SK-N-SH (cell line): ENCODE data around the gene AAMP. TPM values are rescaled to one million over a fixed set of nuclear protein-coding genes. Genes with fewer than 3 reads are reported as not detected.
A peak's percentile ranks its signal among the peaks of the same experiment; 100 is the strongest.

ENCODE experiments used
- CTCF ChIA-PET: fragments of 300-600, 350-600 bp; formaldehyde crosslinking; extraction: SDS; loops from one replicate; lab custom pipeline; 2021; lab: Yijun Ruan, JAX
- POLR2A ChIA-PET: fragments of 350-600 bp; sonication (Branson Sonifier 250); formaldehyde crosslinking; extraction: SDS; loops from one replicate; lab custom pipeline; 2020; ENCODE audit warnings: antibody characterized with exemption, inconsistent platforms; lab: Yijun Ruan, JAX
- DNase-seq: peaks from one replicate; pipeline ENCODE4 v3.0.0; 2012
- H2AFZ ChIP-seq: fragments of 200-600 bp; sonication (generic); 2 replicates; pipeline ENCODE4 v1.8.1; 2016; ENCODE audit warnings: antibody characterized with exemption, mild to moderate bottlenecking, low read depth
- H3F3A ChIP-seq: fragments of 200-600 bp; sonication (generic); replicated peaks from 2 replicates; pipeline ENCODE3; 2016; ENCODE audit warnings: antibody characterized with exemption, mild to moderate bottlenecking; ENCODE audit not compliant: insufficient read depth
- H3K27ac ChIP-seq, 2 experiments: fragments of 200-500 bp in 1 of 2; fragments of 200-600 bp in 1 of 2; sonication (Bioruptor generic) in 1 of 2; sonication (generic), shearing (Covaris generic) in 1 of 2; 2 replicates each; pipeline versions ENCODE4 v1.5.1 to v1.6.1; 2014 to 2016; ENCODE audit warnings: low read depth in 2 of 2, inconsistent platforms in 1 of 2, low read length in 1 of 2, mild to moderate bottlenecking in 1 of 2, mixed read lengths in 1 of 2
- H3K27me3 ChIP-seq: fragments of 200-600 bp; sonication (generic), shearing (Covaris generic); 2 replicates; pipeline ENCODE4 v1.6.1; 2016; ENCODE audit warnings: mixed run types; ENCODE audit not compliant: insufficient read depth
- H3K36me3 ChIP-seq, 2 experiments: fragments of 200-500 bp in 1 of 2; fragments of 200-600 bp in 1 of 2; sonication (Bioruptor generic) in 1 of 2; sonication (generic) in 1 of 2; replicated peaks in 1 of 2; 2 replicates each; pipeline versions ENCODE3 to v1.5.1; 2014 to 2016; ENCODE audit warnings: low read length in 1 of 2, mild to moderate bottlenecking in 1 of 2; ENCODE audit not compliant: insufficient read depth in 2 of 2, control insufficient read depth in 1 of 2
- H3K4me1 ChIP-seq, 2 experiments: fragments of 200-500 bp in 1 of 2; fragments of 200-600 bp in 1 of 2; sonication (Bioruptor generic) in 1 of 2; sonication (generic), shearing (Covaris generic) in 1 of 2; 2 replicates each; pipeline versions ENCODE4 v1.5.1 to v1.6.1; 2014 to 2016; ENCODE audit warnings: low read depth in 1 of 2, low read length in 1 of 2, mixed run types in 1 of 2; ENCODE audit not compliant: insufficient read depth in 2 of 2, control insufficient read depth in 1 of 2
- H3K4me2 ChIP-seq: fragments of 200-600 bp; sonication (generic), shearing (Covaris generic); 2 replicates; pipeline ENCODE4 v1.6.1; 2017; ENCODE audit warnings: mixed run types
- H3K4me3 ChIP-seq, 2 experiments: fragments of 200-500 bp in 1 of 2; fragments of 200-600 bp in 1 of 2; sonication (Bioruptor generic) in 1 of 2; sonication (generic), shearing (Covaris generic) in 1 of 2; 2 replicates each; pipeline versions ENCODE4 v1.5.1 to v1.8.1; 2014 to 2016; ENCODE audit warnings: low read depth in 2 of 2, inconsistent platforms in 1 of 2, low read length in 1 of 2, mild to moderate bottlenecking in 1 of 2, mixed read lengths in 1 of 2, moderate library complexity in 1 of 2
- H3K79me2 ChIP-seq: fragments of 200-600 bp; sonication (generic); 2 replicates; pipeline ENCODE4 v1.8.1; 2017; ENCODE audit warnings: mild to moderate bottlenecking; ENCODE audit not compliant: insufficient read depth
- H3K9ac ChIP-seq: fragments of 200-600 bp; sonication (generic); 2 replicates; pipeline ENCODE4 v1.6.1; 2017; ENCODE audit warnings: mixed run types
- H3K9me2 ChIP-seq: fragments of 200-600 bp; sonication (generic); 2 replicates; pipeline ENCODE4 v1.6.1; 2017; ENCODE audit warnings: mixed run types
- H3K9me3 ChIP-seq: fragments of 200-600 bp; sonication (generic); 2 replicates; pipeline ENCODE4 v1.6.1; 2017; ENCODE audit warnings: mixed run types, mild to moderate bottlenecking, moderate library complexity
- H4K20me1 ChIP-seq: fragments of 200-600 bp; sonication (generic); 2 replicates; pipeline ENCODE4 v1.6.1; 2017; ENCODE audit warnings: mild to moderate bottlenecking, mixed run types; ENCODE audit not compliant: insufficient read depth
- CHD2 ChIP-seq: fragments of 150-350 bp; IDR thresholded peaks from 2 replicates; pipeline ENCODE4 v1.6.1; 2018; ENCODE audit warnings: low read length; ENCODE audit not compliant: partially characterized antibody
- CTCF ChIP-seq: fragments of 200-600 bp; sonication (generic); IDR thresholded peaks from 2 replicates; pipeline ENCODE4 v1.6.1; 2017; ENCODE audit warnings: antibody characterized with exemption, mild to moderate bottlenecking, moderate library complexity
- ELF1 ChIP-seq: IDR thresholded peaks from 2 replicates; pipeline ENCODE4 v1.4.0; 2012
- FOSL2 ChIP-seq: IDR thresholded peaks from 2 replicates; pipeline ENCODE4 v1.4.0; 2012; ENCODE audit warnings: low read depth, mild to moderate bottlenecking, moderate library complexity, borderline replicate concordance
- FOXJ3 ChIP-seq: sonication (generic); formaldehyde crosslinking; IDR thresholded peaks from 2 replicates; pipeline ENCODE4 v1.5.1; 2020; ENCODE audit warnings: mild to moderate bottlenecking, missing genetic modification reagents
- FOXM1 ChIP-seq: IDR thresholded peaks from 2 replicates; pipeline ENCODE4 v1.4.0; 2012; ENCODE audit warnings: low read depth, mild to moderate bottlenecking
- GABPA ChIP-seq: IDR thresholded peaks from 2 replicates; pipeline ENCODE4 v1.4.0; 2012; ENCODE audit warnings: low read depth, mild to moderate bottlenecking
- IRF3 ChIP-seq: fragments of 150-350 bp; IDR thresholded peaks from 2 replicates; pipeline ENCODE4 v1.6.1; 2016; ENCODE audit warnings: mild to moderate bottlenecking, low read depth, low read length
- MAX ChIP-seq: IDR thresholded peaks from 2 replicates; pipeline ENCODE4 v1.4.0; 2012; ENCODE audit warnings: low read depth
- MEF2A ChIP-seq: IDR thresholded peaks from 2 replicates; pipeline ENCODE4 v1.4.0; 2012; ENCODE audit warnings: low read depth, borderline replicate concordance
- NRF1 ChIP-seq: IDR thresholded peaks from 2 replicates; pipeline ENCODE4 v1.6.1; 2012; ENCODE audit warnings: low read depth, mild to moderate bottlenecking, low read length
- POLR2AphosphoS5 ChIP-seq: IDR thresholded peaks from 2 replicates; pipeline ENCODE4 v1.6.1; 2012; ENCODE audit warnings: low read depth, low read length
- RFX5 ChIP-seq: IDR thresholded peaks from 2 replicates; pipeline ENCODE4 v1.6.1; 2012; ENCODE audit warnings: mild to moderate bottlenecking, improper control_type of control experiment, low read length
- RXRA ChIP-seq: IDR thresholded peaks from 2 replicates; pipeline ENCODE4 v1.4.0; 2012; ENCODE audit warnings: low read depth, mild to moderate bottlenecking, borderline replicate concordance
- SMC3 ChIP-seq: IDR thresholded peaks from 2 replicates; pipeline ENCODE4 v1.6.1; 2012; ENCODE audit warnings: low read depth, low read length, improper control_type of control experiment
- TEAD4 ChIP-seq: IDR thresholded peaks from 2 replicates; pipeline ENCODE4 v1.4.0; 2012; ENCODE audit warnings: mild to moderate bottlenecking, borderline replicate concordance; ENCODE audit not compliant: insufficient read depth
- USF2 ChIP-seq: fragments of 150-350 bp; IDR thresholded peaks from 2 replicates; pipeline ENCODE4 v1.6.1; 2017; ENCODE audit warnings: antibody characterized with exemption, low read length, low read depth, borderline replicate concordance
- YY1 ChIP-seq: IDR thresholded peaks from 2 replicates; pipeline ENCODE4 v1.4.0; 2012; ENCODE audit warnings: low read depth, mild to moderate bottlenecking
- ZBTB33 ChIP-seq: IDR thresholded peaks from 2 replicates; pipeline ENCODE4 v1.4.0; 2012; ENCODE audit warnings: low read depth, borderline replicate concordance
- WGBS: methylation state at CpG from one replicate; pipeline ENCODE4 v1.1.6; 2017; ENCODE audit warnings: low lambda C conversion rate; 5-methylcytosine and 5-hydroxymethylcytosine counted together
- polyA plus RNA-seq, 3 experiments: library from polyadenylated mRNA; depleted of rRNA; stranded (reverse); fragments of >200 nt; gene quantifications; 2 replicates each; pipeline ENCODE4 v1.2.3, GENCODE V29; 2012
- TF ChIP-seq, protein P1 (sequence below): IDR thresholded peaks from 2 replicates; pipeline ENCODE4 v1.6.1; 2012; ENCODE audit warnings: mild to moderate bottlenecking, low read depth, low read length, moderate library complexity

AAMP gene
- polyA plus RNA-seq, 1 of the 3 experiments (the other 2 are of a cell fraction): 276 TPM

- peak; percentile 34; the same call in 1 of the 2 replicates for TF ChIP-seq USF2
- TF ChIP-seq IRF3: peak; percentile 85
- no peak for TF ChIP-seq TEAD4
- TF ChIP-seq RFX5: no peak
- no peak for TF ChIP-seq ZBTB33
- peak; percentile 74 for TF ChIP-seq POLR2AphosphoS5
- no peak for TF ChIP-seq MEF2A
- TF ChIP-seq MAX: peak; percentile 57
- peak; percentile 61 for TF ChIP-seq NRF1
Observed at GRCh38 chr2:218269900-218270720, at the start of gene AAMP, which contains the start of gene PNKD (continued).

GRCh38 chr2:218318241-218318640 lies 48.3 kb upstream of the AAMP start:
- Histone ChIP-seq H3K27me3 (no peaks in the 10 kb centered on the region), H3F3A (no peaks in the 10 kb centered on the region), H3K9me3 (no peaks in the 10 kb centered on the region), H3K4me3 (no peak overlapping the region), H3K9me2 (no peaks in the 10 kb centered on the region), H3K4me2 (no peak overlapping the region), H3K36me3 (no peaks in the 10 kb centered on the region), H3K79me2 (no peaks in the 10 kb centered on the region), H4K20me1 (no peaks in the 10 kb centered on the region), H3K27ac (no peak overlapping the region), H3K9ac (no peak overlapping the region), H2AFZ (no peak overlapping the region), H3K4me1 (peaks cover 0 to 7% of the 10 kb centered on the region in 2 experiments; a peak in 1 of 4 replicates)
- 100% methylated on average over 6 of the region's 7 CpGs for WGBS
- POLR2A ChIA-PET: no interaction called here
- CTCF ChIA-PET: no interaction called here
- DNase-seq: no peak
- no peak for TF ChIP-seq CTCF
- TF ChIP-seq, protein P1, sequence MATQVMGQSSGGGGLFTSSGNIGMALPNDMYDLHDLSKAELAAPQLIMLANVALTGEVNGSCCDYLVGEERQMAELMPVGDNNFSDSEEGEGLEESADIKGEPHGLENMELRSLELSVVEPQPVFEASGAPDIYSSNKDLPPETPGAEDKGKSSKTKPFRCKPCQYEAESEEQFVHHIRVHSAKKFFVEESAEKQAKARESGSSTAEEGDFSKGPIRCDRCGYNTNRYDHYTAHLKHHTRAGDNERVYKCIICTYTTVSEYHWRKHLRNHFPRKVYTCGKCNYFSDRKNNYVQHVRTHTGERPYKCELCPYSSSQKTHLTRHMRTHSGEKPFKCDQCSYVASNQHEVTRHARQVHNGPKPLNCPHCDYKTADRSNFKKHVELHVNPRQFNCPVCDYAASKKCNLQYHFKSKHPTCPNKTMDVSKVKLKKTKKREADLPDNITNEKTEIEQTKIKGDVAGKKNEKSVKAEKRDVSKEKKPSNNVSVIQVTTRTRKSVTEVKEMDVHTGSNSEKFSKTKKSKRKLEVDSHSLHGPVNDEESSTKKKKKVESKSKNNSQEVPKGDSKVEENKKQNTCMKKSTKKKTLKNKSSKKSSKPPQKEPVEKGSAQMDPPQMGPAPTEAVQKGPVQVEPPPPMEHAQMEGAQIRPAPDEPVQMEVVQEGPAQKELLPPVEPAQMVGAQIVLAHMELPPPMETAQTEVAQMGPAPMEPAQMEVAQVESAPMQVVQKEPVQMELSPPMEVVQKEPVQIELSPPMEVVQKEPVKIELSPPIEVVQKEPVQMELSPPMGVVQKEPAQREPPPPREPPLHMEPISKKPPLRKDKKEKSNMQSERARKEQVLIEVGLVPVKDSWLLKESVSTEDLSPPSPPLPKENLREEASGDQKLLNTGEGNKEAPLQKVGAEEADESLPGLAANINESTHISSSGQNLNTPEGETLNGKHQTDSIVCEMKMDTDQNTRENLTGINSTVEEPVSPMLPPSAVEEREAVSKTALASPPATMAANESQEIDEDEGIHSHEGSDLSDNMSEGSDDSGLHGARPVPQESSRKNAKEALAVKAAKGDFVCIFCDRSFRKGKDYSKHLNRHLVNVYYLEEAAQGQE: no peak
- TF ChIP-seq IRF3: no peak
- TF ChIP-seq FOXM1: no peak
- no peak for TF ChIP-seq YY1
- no peak for TF ChIP-seq SMC3
- TF ChIP-seq CHD2: no peak
- TF ChIP-seq RFX5: no peak
- TF ChIP-seq GABPA: no peak
- TF ChIP-seq FOSL2: no peak
- no peak for TF ChIP-seq RXRA
- TF ChIP-seq FOXJ3 (CRISPR knock-in tag): no peak
- TF ChIP-seq ELF1: no peak
